ENCODE measurements around the gene HSPA1A. TPM values are rescaled to one million over a fixed set of nuclear protein-coding genes. Genes with fewer than 3 reads are reported as not detected.
A peak's percentile ranks its signal among the peaks of the same experiment; 100 is the strongest.

Gene HSPA1A
- total and polyA plus RNA-seq, 9 of the 15 experiments (the other 6 are each of a cell fraction or from before 2014, with no cell fraction given): 2.2 to 273 (median 107) TPM

- no peak for TF ChIP-seq HES1 (IDR thresholded peaks at IDR 0.05; ENCODE audit: low read depth)
- TF ChIP-seq E2F3 (CRISPR knock-in tag; IDR thresholded peaks at IDR 0.05): peak; percentile 26; the same call in 1 of the 2 replicates
- TF ChIP-seq GTF2B (IDR thresholded peaks at IDR 0.05; ENCODE audit: extremely low read depth, insufficient read length): peak; percentile 83
- TF ChIP-seq IFI16 (CRISPR knock-in tag; IDR thresholded peaks at IDR 0.05): no peak
- no peak for TF ChIP-seq ZFP91 (CRISPR knock-in tag; IDR thresholded peaks at IDR 0.05)
- no peak for TF ChIP-seq DPF2 (IDR thresholded peaks at IDR 0.05)
- peak; percentile 72; the same call in 1 of the 2 replicates for TF ChIP-seq NKRF (IDR thresholded peaks at IDR 0.05; ENCODE audit: borderline replicate concordance)
- TF ChIP-seq NEUROD1 (IDR thresholded peaks at IDR 0.05; ENCODE audit: borderline replicate concordance, low read depth, low read length, partially characterized antibody): peak; percentile 44
- no peak; the same call in 1 of the 2 replicates for TF ChIP-seq GABPB2 (CRISPR knock-in tag; conservative IDR thresholded peaks at IDR 0.05)
- no peak for TF ChIP-seq KAT7 (CRISPR knock-in tag; IDR thresholded peaks at IDR 0.05; ENCODE audit: borderline replicate concordance)
- TF ChIP-seq HMG20A (CRISPR knock-in tag; conservative IDR thresholded peaks at IDR 0.05): no peak
- TF ChIP-seq NR1H2 (CRISPR knock-in tag; IDR thresholded peaks at IDR 0.05): 0 out of 2 replicates have a peak, but pooled peaks have one; percentile 44
- no peak; a peak in 2 of 4 replicates for TF ChIP-seq SRF (CRISPR knock-in tag; IDR thresholded peaks at IDR 0.05)
- no peak; the same call in 1 of the 2 replicates for TF ChIP-seq ZBTB26 (CRISPR knock-in tag; IDR thresholded peaks at IDR 0.05)
- peak; percentile 67; the same call in 1 of the 2 replicates for TF ChIP-seq RNF2 (IDR thresholded peaks at IDR 0.05)
- TF ChIP-seq ZBTB34 (CRISPR knock-in tag; IDR thresholded peaks at IDR 0.05): no peak
- TF ChIP-seq ZNF764 (CRISPR knock-in tag; IDR thresholded peaks at IDR 0.05; ENCODE audit: low read depth): no peak
- no peak for TF ChIP-seq XRCC4 (IDR thresholded peaks at IDR 0.05; ENCODE audit: extremely low read depth, insufficient read depth, insufficient read length)
- peak; percentile 99 for TF ChIP-seq ZNF316 (IDR thresholded peaks at IDR 0.05)
Measured at GRCh38 chr6:31822036-31822821, 6.9 kb downstream of the HSPA1A start (continued).
